IPS-15b (cell line): ENCODE results near the gene PLCB1.

ENCODE experiments used
- H3K27me3 ChIP-seq: one replicate; pipeline ENCODE4 v1.6.1; 2013; ENCODE audit warnings: low read length; ENCODE audit not compliant: control insufficient read depth, insufficient read depth
- H3K36me3 ChIP-seq: one replicate; pipeline ENCODE4 v1.6.1; 2013; ENCODE audit warnings: low read length; ENCODE audit not compliant: control insufficient read depth, insufficient read depth
- H3K4me1 ChIP-seq: one replicate; pipeline ENCODE4 v1.6.1; 2013; ENCODE audit warnings: mild to moderate bottlenecking, low read length; ENCODE audit not compliant: control insufficient read depth, insufficient read depth
- H3K4me3 ChIP-seq: one replicate; pipeline ENCODE4 v1.5.1; 2013; ENCODE audit warnings: low read depth, low read length
- H3K9ac ChIP-seq: one replicate; pipeline ENCODE4 v1.6.1; 2013; ENCODE audit warnings: low read depth, mild to moderate bottlenecking, low read length
- H3K9me3 ChIP-seq: one replicate; pipeline ENCODE4 v1.6.1; 2013; ENCODE audit warnings: mild to moderate bottlenecking, low read length; ENCODE audit not compliant: control insufficient read depth, insufficient read depth

The PLCB1 gene

GRCh38 chr20:8909596-8909995 lies 777.5 kb downstream of the PLCB1 start:
- H3K4me3 ChIP-seq: no peak overlapping the region
- H3K36me3 ChIP-seq: no peaks in the 10 kb centered on the region
- peaks cover 3% of the 10 kb centered on the region for H3K4me1 ChIP-seq
- no peaks in the 10 kb centered on the region for H3K9me3 ChIP-seq
- no peak overlapping the region for H3K9ac ChIP-seq
- H3K27me3 ChIP-seq: no peaks in the 10 kb centered on the region

GRCh38 chr20:8912096-8912495 lies 780.0 kb downstream of the PLCB1 start:
- Histone ChIP-seq H3K9ac (no peak overlapping the region), H3K4me1 (peaks cover 3% of the 10 kb centered on the region), H3K27me3 (no peaks in the 10 kb centered on the region), H3K36me3 (no peaks in the 10 kb centered on the region), H3K4me3 (no peak overlapping the region), H3K9me3 (no peaks in the 10 kb centered on the region)

DNA sequence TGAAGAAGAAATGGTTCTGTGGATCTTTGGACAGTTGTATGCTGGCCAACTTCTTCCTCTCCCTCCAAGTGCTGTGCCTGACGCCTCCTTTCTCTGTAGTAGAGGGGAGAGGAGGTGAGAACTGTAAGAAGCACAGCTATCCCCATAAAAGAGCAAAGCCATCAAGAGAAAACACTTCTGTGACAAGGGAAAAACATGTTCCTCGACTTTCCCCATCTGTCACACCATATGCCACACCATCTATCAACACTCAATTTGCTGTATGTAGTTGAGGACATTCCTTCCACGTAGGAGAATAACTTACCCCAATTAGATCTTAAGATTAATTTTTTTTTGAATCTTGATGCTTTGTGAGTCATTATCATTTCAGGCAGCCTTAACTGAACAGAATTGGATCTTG lies 780.7 kb downstream of the PLCB1 start:
- H3K27me3 ChIP-seq: no peaks in the 10 kb centered on the region
- no peak overlapping the region for H3K4me3 ChIP-seq
- no peak overlapping the region for H3K9ac ChIP-seq
- no peaks in the 10 kb centered on the region for H3K9me3 ChIP-seq
- H3K4me1 ChIP-seq: peaks cover 3% of the 10 kb centered on the region
- no peaks in the 10 kb centered on the region for H3K36me3 ChIP-seq

DNA sequence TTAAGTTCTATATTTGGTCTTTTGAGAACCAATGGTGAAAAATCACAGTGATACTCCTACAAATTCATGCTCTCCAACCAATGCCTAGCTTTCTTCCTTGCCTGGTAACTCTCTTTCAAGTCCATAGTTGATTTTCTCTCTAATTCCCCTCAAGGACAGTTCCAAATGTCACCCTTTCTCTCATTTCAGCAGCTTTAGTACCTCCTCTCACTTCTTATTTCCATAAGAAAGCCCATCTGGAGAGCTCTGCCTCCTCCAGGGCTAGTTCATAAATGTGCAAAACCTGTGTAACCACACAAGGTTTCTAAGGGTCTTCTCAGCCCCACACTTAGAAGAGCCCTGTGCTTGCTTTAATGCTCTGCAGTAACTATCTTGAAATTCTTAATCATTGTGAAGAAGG lies 781.4 kb downstream of the PLCB1 start:
- Histone ChIP-seq H3K36me3 (no peaks in the 10 kb centered on the region), H3K9ac (no peak overlapping the region), H3K4me3 (no peak overlapping the region), H3K27me3 (no peaks in the 10 kb centered on the region), H3K4me1 (peaks cover 6% of the 10 kb centered on the region), H3K9me3 (no peaks in the 10 kb centered on the region)

GRCh38 chr20:8914421-8914820 lies 782.4 kb downstream of the PLCB1 start:
- no peaks in the 10 kb centered on the region for H3K27me3 ChIP-seq
- H3K4me3 ChIP-seq: no peak overlapping the region
- H3K4me1 ChIP-seq: peaks cover 8% of the 10 kb centered on the region
- no peaks in the 10 kb centered on the region for H3K9me3 ChIP-seq
- H3K9ac ChIP-seq: no peak overlapping the region
- H3K36me3 ChIP-seq: no peaks in the 10 kb centered on the region

DNA sequence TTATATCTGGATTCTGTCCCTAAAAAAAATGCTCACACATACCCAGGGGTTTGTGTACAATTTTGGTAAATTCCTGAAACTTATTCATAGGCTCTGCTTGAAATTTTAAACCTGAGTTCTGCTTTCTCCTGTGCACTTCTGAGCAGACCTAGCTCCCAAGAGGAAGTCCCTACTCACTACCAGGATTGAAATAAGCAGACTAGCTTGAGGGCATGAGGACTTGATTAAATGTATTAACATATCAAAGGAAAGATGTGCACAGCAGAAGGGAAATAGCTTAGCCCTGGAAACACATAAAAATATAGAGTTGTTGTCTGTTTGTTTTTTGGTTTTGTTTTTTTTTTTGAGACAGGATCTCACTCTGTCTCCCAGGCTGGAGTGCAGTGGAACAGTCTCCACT lies 785.0 kb downstream of the PLCB1 start:
- Histone ChIP-seq H3K4me3 (no peak overlapping the region), H3K4me1 (peaks cover 8% of the 10 kb centered on the region), H3K9me3 (no peaks in the 10 kb centered on the region), H3K9ac (no peak overlapping the region), H3K27me3 (no peaks in the 10 kb centered on the region), H3K36me3 (no peaks in the 10 kb centered on the region)

- Histone ChIP-seq H3K9me3 (no peaks in the 10 kb centered on the region), H3K9ac (no peak overlapping the region), H3K4me3 (no peak overlapping the region), H3K4me1 (peaks cover 8% of the 10 kb centered on the region), H3K27me3 (no peaks in the 10 kb centered on the region), H3K36me3 (no peaks in the 10 kb centered on the region)
Observed at GRCh38 chr20:8918145-8918544, 786.1 kb downstream of the PLCB1 start.

DNA sequence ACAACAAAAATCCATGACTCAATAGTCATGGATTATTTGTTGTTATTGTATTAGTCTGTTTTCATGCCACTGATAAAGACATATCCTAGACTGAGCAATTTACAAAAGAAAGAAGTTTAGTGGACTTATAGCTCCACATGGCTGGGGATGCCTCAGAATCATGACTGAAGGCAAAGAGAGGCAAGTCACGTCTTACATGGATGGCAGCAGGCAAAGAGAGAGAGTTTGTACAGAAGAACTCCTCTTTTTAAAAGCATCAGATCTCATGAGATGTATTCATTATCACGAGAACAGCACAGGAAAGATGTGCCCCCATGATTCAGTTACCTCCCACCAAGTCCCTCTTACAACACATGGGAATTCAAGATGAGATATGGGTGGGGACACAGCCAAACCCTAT lies 792.5 kb downstream of the PLCB1 start:
- Histone ChIP-seq H3K9me3 (no peaks in the 10 kb centered on the region), H3K4me1 (no peaks in the 10 kb centered on the region), H3K36me3 (no peaks in the 10 kb centered on the region), H3K9ac (no peak overlapping the region), H3K27me3 (no peaks in the 10 kb centered on the region), H3K4me3 (no peak overlapping the region)

GRCh38 chr20:8930726-8931125 lies 798.7 kb downstream of the PLCB1 start:
- no peaks in the 10 kb centered on the region for H3K27me3 ChIP-seq
- H3K36me3 ChIP-seq: no peaks in the 10 kb centered on the region
- no peak overlapping the region for H3K9ac ChIP-seq
- no peaks in the 10 kb centered on the region for H3K9me3 ChIP-seq
- no peak overlapping the region for H3K4me3 ChIP-seq
- H3K4me1 ChIP-seq: peaks cover 2% of the 10 kb centered on the region

GRCh38 chr20:8932192-8933165 lies 800.4 kb downstream of the PLCB1 start:
- Histone ChIP-seq H3K4me3 (no peak overlapping the region), H3K4me1 (peaks cover 2% of the 10 kb centered on the region), H3K9ac (no peak overlapping the region), H3K9me3 (no peaks in the 10 kb centered on the region), H3K36me3 (no peaks in the 10 kb centered on the region), H3K27me3 (no peaks in the 10 kb centered on the region)

DNA sequence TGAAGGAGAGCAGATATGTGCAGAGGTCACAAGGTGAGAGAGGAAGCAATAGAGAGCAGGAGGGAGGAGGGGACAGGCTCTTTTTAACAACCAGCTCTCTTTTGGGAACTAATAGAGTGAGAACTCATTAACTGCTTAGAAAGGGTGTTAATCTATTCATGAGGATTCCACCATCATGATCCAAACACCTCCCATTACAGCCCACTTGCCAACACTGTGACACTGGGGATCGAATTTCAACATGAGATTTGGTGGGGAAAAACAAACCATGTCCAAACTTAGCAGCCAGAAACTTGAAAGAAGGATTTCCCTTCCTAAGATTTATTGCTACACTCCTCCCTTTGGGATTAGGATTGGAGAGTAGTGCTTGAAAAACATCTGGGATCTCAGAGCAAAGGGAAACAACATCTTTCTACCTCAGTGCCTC lies 801.3 kb downstream of the PLCB1 start:
- Histone ChIP-seq H3K4me3 (no peak overlapping the region), H3K9ac (no peak overlapping the region), H3K36me3 (no peaks in the 10 kb centered on the region), H3K4me1 (peaks cover 2% of the 10 kb centered on the region), H3K9me3 (no peaks in the 10 kb centered on the region), H3K27me3 (no peaks in the 10 kb centered on the region)

- Histone ChIP-seq H3K4me1 (peaks cover 2% of the 10 kb centered on the region), H3K9me3 (no peaks in the 10 kb centered on the region), H3K9ac (no peak overlapping the region), H3K4me3 (no peak overlapping the region), H3K27me3 (no peaks in the 10 kb centered on the region), H3K36me3 (no peaks in the 10 kb centered on the region)
Observed at GRCh38 chr20:8934362-8934761, 802.3 kb downstream of the PLCB1 start.
